ENCODE data around the gene CCT2. TPM values are rescaled to one million over a fixed set of nuclear protein-coding genes. Genes with fewer than 3 reads are reported as not detected.

The CCT2 gene
- total RNA-seq, 1 experiment from 2014 or later = 398 TPM

- H3K27ac ChIP-seq (ENCODE audit: low read depth, low read length) = no peak overlapping the region
- no peaks in the 10 kb centered on the region for H3K9me2 ChIP-seq (ENCODE audit: insufficient read depth)
- H3K9me3 ChIP-seq (ENCODE audit: control insufficient read depth in 1 of 2, insufficient read depth in 1 of 2, low read depth in 1 of 2, low read length in 2 of 2) = no peaks in the 10 kb centered on the region
- no peaks in the 10 kb centered on the region for H3K36me3 ChIP-seq (ENCODE audit: control insufficient read depth in 1 of 2, insufficient read depth in 2 of 2, low read length in 2 of 2)
- H3K79me2 ChIP-seq (ENCODE audit: insufficient read depth, low read length) = peaks cover 26% of the 10 kb centered on the region
- ChIA-PET CTCF (no interaction called here), POLR2A (no interaction called here), RAD21 (ENCODE audit: low non-redundant PET in 1 of 2, low total read pairs in 2 of 2, uncharacterized antibody in 2 of 2, unreplicated experiment in 2 of 2) (no interaction called here)
- H3K4me2 ChIP-seq (ENCODE audit: low read length) = no peak overlapping the region
- peaks cover 0 to 1% of the 10 kb centered on the region in 2 experiments; a peak in 1 of 4 replicates for H3K4me1 ChIP-seq (ENCODE audit: control insufficient read depth in 1 of 2, insufficient read depth in 2 of 2, low read length in 2 of 2)
- intact Hi-C loops (cut with micrococcal nuclease) = no loop called here
- H2AFZ ChIP-seq (ENCODE audit: low read depth, low read length, poor library complexity, severe bottlenecking) = no peak overlapping the region
- DNase-seq (ENCODE audit: low read depth, low spot score) (no peak), ATAC-seq (no peak)
- H3K27me3 ChIP-seq (ENCODE audit: insufficient read depth, low read length) = no peaks in the 10 kb centered on the region
- no peak overlapping the region for H3K9ac ChIP-seq (ENCODE audit: low read length)
- H3K4me3 ChIP-seq (replicated peaks in 1 of 2; ENCODE audit: low read depth in 1 of 2, low read length in 2 of 2) = no peak overlapping the region
- H4K20me1 ChIP-seq (ENCODE audit: insufficient read depth) = no peaks in the 10 kb centered on the region
- TF ChIP-seq CBX3 (IDR thresholded peaks at IDR 0.05; ENCODE audit: low read depth) (no peak), EZH2phosphoT487 (IDR thresholded peaks at IDR 0.05; ENCODE audit: borderline replicate concordance) (no peak), POLR2AphosphoS5 (IDR thresholded peaks at IDR 0.05; ENCODE audit: low read depth, low read length) (no peak), REST (IDR thresholded peaks at IDR 0.05; ENCODE audit: low read depth) (no peak), TCF7L2 (IDR thresholded peaks at IDR 0.05; ENCODE audit: borderline replicate concordance, extremely low read depth, insufficient read depth, insufficient read length) (no peak), CEBPB (IDR thresholded peaks at IDR 0.05; ENCODE audit: low read depth) (no peak), SP1 (IDR thresholded peaks at IDR 0.05; ENCODE audit: low read depth) (no peak)
- BruUV-seq (replicated peaks) = no TSS peak
Measured at GRCh38 chr12:69563166-69563762, 22.0 kb upstream of the CCT2 start.
